PFSK-1 (cell line): ENCODE results near the gene CBY1.

Experiments
- FOXP2 ChIP-seq: optimal IDR thresholded peaks from 2 replicates; pipeline ENCODE3; 2011; ENCODE audit warnings: borderline replicate concordance, control low read depth, inconsistent platforms; ENCODE audit not compliant: insufficient read depth; ENCODE audit errors: extremely low read length, extremely low read depth
- POLR2AphosphoS5 ChIP-seq: IDR thresholded peaks from 2 replicates; pipeline ENCODE4 v1.6.1; 2012; ENCODE audit warnings: low read depth, mild to moderate bottlenecking, control low read depth, low read length, moderate library complexity
- SIN3A ChIP-seq: IDR thresholded peaks from 2 replicates; pipeline ENCODE4 v1.6.1; 2012; ENCODE audit warnings: mild to moderate bottlenecking, low read length, moderate library complexity, borderline replicate concordance; ENCODE audit not compliant: insufficient read depth
- TAF1 ChIP-seq: IDR thresholded peaks from 2 replicates; pipeline ENCODE4 v1.6.1; 2012; ENCODE audit warnings: low read length, control low read depth, borderline replicate concordance; ENCODE audit not compliant: insufficient read depth
- TF ChIP-seq, protein P1 (sequence below), 2 experiments: IDR thresholded peaks; 2 replicates each; pipeline versions ENCODE4 v1.6.1 to v1.8.0; 2011 to 2012; ENCODE audit warnings: low read depth in 2 of 2, low read length in 2 of 2, control low read depth in 1 of 2, inconsistent platforms in 1 of 2, mild to moderate bottlenecking in 1 of 2, moderate library complexity in 1 of 2; ENCODE audit not compliant: insufficient read depth in 1 of 2

CBY1 gene

GRCh38 chr22:38623351-38623750 lies 33.1 kb upstream of the CBY1 start:
- TF ChIP-seq SIN3A (no peak), FOXP2 (no peak), TAF1 (no peak), POLR2AphosphoS5 (no peak)
- TF ChIP-seq, protein P1, sequence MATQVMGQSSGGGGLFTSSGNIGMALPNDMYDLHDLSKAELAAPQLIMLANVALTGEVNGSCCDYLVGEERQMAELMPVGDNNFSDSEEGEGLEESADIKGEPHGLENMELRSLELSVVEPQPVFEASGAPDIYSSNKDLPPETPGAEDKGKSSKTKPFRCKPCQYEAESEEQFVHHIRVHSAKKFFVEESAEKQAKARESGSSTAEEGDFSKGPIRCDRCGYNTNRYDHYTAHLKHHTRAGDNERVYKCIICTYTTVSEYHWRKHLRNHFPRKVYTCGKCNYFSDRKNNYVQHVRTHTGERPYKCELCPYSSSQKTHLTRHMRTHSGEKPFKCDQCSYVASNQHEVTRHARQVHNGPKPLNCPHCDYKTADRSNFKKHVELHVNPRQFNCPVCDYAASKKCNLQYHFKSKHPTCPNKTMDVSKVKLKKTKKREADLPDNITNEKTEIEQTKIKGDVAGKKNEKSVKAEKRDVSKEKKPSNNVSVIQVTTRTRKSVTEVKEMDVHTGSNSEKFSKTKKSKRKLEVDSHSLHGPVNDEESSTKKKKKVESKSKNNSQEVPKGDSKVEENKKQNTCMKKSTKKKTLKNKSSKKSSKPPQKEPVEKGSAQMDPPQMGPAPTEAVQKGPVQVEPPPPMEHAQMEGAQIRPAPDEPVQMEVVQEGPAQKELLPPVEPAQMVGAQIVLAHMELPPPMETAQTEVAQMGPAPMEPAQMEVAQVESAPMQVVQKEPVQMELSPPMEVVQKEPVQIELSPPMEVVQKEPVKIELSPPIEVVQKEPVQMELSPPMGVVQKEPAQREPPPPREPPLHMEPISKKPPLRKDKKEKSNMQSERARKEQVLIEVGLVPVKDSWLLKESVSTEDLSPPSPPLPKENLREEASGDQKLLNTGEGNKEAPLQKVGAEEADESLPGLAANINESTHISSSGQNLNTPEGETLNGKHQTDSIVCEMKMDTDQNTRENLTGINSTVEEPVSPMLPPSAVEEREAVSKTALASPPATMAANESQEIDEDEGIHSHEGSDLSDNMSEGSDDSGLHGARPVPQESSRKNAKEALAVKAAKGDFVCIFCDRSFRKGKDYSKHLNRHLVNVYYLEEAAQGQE (IDR thresholded peaks at IDR 0.05; ENCODE audit: insufficient read depth in 1 of 2, low read depth in 2 of 2, low read length in 2 of 2) = no peak

- TF ChIP-seq, protein P1 (IDR thresholded peaks at IDR 0.05; ENCODE audit: insufficient read depth in 1 of 2, low read depth in 2 of 2, low read length in 2 of 2) = no peak
- TF ChIP-seq POLR2AphosphoS5 = no peak
- TF ChIP-seq TAF1 = no peak
- no peak for TF ChIP-seq SIN3A
- no peak for TF ChIP-seq FOXP2
Measured at GRCh38 chr22:38628444-38628843, 28.0 kb upstream of the CBY1 start.

DNA sequence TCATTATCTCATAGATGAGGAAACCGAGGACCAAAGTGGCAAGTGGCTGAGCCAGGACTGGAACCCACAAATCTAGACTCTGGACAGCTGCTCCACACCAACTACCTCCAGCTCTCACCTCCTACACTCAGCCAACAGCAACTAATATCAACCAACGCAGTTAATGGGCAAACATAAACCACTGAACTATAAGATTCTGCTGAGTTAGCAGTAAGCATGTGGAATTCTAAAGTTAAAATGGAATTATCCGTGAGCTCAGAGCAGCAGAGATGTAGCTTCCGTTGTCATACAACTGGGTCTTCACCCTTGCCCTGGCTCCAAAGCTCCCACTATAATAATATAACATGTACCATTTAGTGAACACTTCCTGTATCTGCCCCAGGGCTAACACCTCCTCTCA lies 27.3 kb upstream of the CBY1 start:
- TF ChIP-seq, protein P1 (IDR thresholded peaks at IDR 0.05; ENCODE audit: insufficient read depth in 1 of 2, low read depth in 2 of 2, low read length in 2 of 2) = no peak
- TF ChIP-seq SIN3A = no peak
- TF ChIP-seq TAF1 = no peak
- no peak for TF ChIP-seq FOXP2
- no peak for TF ChIP-seq POLR2AphosphoS5

GRCh38 chr22:38631724-38632123 lies 24.7 kb upstream of the CBY1 start:
- TF ChIP-seq POLR2AphosphoS5 = no peak
- no peak for TF ChIP-seq FOXP2
- TF ChIP-seq, protein P1 (IDR thresholded peaks at IDR 0.05; ENCODE audit: insufficient read depth in 1 of 2, low read depth in 2 of 2, low read length in 2 of 2) = no peak
- TF ChIP-seq SIN3A = no peak
- TF ChIP-seq TAF1 = no peak

DNA sequence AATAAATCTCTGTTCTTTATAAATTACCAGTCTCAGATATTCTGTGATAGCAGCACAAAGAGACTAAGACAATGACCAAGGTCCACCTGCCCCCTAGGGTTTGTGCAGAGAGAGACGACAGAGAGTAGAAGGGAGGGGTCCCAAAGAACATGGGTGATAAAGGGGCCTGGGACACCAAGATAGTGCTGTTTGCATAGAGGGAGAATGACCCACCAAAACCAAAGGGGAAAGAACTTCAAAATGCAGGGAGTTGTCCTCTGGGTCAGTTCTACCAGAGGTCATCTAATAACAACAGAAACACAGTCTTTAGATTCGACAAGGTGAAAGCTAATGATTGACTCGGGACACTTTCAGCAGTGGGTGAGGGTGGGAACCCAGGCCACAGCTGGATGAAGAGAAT lies 23.9 kb upstream of the CBY1 start:
- TF ChIP-seq SIN3A (no peak), TAF1 (no peak), FOXP2 (no peak), POLR2AphosphoS5 (no peak)
- TF ChIP-seq, protein P1 (IDR thresholded peaks at IDR 0.05; ENCODE audit: insufficient read depth in 1 of 2, low read depth in 2 of 2, low read length in 2 of 2) = no peak
